NCI-H2081 (cell line): ENCODE measurements around the gene CCDC92.

ENCODE experiments used
- DNase-seq, 2 experiments: peaks; one replicate each; lab custom pipeline; 2025; lab: John Stamatoyannopoulos, UW

CCDC92 gene

GRCh38 chr12:123910057-123910456, 62.6 kb downstream of the CCDC92 start:
- no peak for DNase-seq

GRCh38 chr12:123908884-123909725, 63.5 kb downstream of the CCDC92 start:
- no peak for DNase-seq

GRCh38 chr12:123907726-123908476, 64.7 kb downstream of the CCDC92 start:
- no peak for DNase-seq

DNA sequence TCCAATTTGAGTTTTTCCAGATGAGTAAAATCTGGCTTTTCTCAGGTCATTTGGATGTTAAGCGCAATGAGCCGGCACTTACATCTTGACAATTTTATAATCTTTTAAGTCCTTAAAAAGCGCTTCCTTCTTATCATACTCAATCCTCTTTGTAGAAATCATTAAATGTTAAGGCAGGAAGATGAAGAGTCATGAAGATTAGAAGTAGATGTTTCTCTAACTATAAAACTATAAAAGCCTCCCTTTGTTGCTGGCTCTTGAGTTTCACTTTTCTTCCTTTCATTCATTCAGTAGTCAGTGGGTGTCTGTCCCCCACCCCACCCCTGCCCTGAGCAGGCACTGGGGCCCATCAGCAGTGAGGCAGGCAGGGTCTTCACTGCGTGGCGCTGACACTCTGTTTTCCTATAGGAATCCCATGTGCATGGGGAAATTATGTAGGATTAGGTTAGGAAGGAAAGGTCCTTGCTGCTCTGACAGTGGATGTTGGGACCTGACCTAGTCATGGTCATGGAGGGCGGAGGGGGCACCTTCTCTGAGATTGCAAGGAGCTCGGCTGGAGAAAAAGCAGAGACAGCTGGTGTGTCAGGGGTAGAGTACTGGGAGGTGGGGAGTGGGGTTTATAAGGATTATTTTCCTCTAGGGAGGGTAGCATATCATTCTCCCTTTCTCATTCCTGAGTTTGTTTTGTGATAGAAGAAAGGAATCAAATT, 65.8 kb downstream of the CCDC92 start:
- no peak for DNase-seq

GRCh38 chr12:123905319-123905925, 67.2 kb downstream of the CCDC92 start:
- DNase-seq: peak; percentile 21 to 45

DNA sequence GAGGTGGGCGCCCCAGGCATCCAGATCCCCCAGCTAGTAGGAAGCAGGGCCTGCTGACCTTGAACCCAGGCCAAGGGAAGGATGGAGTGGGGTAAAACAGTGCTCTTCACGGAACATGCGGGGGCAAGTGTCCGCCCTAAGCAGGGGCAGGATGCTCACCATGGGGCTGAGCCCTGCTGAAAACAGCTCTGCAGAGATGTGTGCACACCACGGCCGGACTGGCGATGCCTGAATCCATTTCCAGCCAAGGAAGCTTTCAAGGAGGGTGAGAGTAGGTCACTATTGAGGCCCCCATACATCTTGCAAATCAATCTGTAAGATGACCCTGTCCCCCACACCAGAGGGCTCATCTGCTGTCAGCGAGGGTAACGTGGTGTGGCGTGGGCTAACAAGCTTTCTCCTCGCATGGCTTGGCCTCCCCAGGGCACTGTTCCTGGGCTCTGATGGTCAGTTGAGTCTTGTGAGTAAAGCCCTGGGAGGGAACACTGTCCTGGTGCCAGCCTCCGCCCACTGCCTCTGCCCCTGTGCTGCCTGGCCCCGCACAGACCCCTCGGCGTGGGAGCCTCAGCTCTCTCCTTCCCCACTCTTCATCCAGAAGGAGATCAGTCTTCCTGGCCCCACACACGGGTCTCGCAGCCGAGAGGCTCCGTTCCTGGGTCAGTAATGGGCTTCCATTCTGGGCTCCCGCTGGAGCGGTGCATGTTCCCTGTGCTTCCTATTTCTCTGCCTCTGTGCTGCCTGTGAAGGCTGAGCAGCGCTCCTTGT, 69.1 kb downstream of the CCDC92 start:
- DNase-seq: no peak

DNA sequence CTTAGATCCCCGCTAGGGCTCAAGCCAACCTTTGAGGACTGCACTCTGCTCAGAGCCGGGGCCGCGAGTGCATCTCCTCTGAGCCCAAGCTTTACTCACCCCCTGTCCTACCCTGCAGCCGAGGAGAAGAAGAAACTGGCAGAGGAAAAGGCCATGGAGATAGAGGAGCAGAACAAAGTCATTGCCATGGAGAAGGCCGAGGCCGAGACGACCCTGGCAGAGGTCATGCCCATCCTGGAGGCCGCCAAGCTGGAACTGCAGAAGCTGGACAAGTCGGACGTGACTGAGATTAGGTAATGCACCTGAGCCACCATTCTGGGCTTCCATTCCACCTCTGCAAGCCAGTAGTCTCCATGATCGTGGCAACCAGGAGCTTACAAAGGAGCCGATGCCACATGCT, 69.8 kb downstream of the CCDC92 start:
- DNase-seq: no peak

GRCh38 chr12:123900871-123901376, 71.7 kb downstream of the CCDC92 start:
- DNase-seq: no peak

DNA sequence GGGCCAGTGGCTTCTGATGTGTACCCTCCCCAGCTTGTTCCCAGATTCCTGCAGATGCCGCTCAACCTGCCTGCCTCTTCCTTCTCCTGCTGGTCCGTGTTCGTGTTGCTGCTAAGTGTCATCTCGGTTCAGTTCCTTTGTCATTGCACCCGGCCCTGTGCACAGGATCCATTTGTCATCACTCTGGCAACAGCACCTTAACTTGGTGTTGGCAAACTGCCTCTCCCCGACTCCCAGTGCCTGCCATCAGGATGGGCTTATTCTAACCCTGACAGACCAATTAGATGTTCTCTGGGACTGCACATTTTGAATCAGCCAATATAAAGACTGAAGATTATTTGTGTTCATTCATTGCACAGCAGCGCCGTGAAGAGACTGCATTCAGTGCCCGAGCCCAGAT, 73.3 kb downstream of the CCDC92 start:
- DNase-seq: no peak

GRCh38 chr12:123898673-123899072, 74.0 kb downstream of the CCDC92 start:
- no peak for DNase-seq

- no peak for DNase-seq
These were observed 75.4 kb downstream of the CCDC92 start for GRCh38 chr12:123897221-123897620.

- no peak for DNase-seq
These were observed 75.9 kb downstream of the CCDC92 start for GRCh38 chr12:123896767-123897166.

GRCh38 chr12:123895451-123895850, 77.2 kb downstream of the CCDC92 start:
- peak; percentile 4 to 6 for DNase-seq

- DNase-seq: no peak
These were observed 77.7 kb downstream of the CCDC92 start for GRCh38 chr12:123894823-123895345.

DNA sequence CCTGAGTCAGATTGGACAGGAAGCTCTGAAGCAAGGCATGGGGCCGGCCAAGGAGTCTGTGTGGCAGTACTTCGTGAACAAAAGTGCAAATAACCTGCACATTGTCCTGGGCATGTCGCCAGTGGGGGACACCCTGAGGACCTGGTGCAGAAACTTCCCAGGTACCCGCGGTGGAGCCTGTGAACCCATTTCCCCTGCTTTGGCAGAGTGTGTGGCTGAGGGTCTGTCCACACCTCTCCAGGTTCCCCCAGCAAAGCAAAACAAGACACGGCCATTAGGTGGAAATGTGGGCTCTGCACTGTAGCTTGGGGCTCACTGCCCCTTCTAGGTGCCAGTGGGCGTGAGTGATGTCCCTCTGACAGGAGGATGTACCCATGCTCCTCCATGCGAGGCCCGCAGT, 79.4 kb downstream of the CCDC92 start:
- no peak for DNase-seq

- no peak for DNase-seq
These were observed 79.8 kb downstream of the CCDC92 start for GRCh38 chr12:123892853-123893252.

DNA sequence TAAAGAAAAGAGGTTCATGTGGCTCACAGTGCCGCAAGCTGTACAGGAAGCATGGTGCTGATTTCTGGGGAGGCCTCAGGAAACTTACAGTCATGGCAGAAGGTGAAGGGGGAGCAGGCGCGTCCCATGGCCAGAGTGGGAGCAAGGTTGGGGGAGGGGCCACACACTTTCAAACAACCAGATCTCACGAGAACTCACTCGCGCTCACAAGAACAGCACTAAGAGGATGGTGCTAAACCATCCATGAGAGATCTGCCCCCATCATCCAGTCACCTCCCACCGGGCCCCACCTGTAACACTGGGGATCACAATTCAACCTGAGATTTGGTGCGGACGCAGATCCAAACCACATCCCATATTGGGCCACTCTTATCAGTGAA, 80.5 kb downstream of the CCDC92 start:
- DNase-seq: no peak

- no peak for DNase-seq
These were observed 81.0 kb downstream of the CCDC92 start for GRCh38 chr12:123891516-123892179.

DNA sequence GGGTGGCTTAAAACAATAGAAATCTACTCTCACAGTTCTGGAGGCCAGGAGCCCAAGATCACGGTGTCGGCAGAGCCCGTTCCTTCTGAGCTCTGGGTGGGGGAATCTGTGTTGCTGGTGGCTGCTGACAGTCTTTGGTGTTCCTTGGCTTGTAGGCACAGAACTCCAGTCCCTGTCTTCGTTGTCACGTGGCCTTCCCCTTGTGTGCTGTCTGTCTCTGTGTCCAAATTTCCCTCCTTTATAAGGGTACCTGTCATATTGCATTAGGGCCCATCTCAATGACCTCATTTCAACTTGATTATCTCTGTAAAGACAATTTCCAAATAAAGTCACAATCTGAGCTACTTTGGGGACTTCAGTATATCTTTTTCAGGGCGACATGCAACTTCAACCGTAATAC, 81.6 kb downstream of the CCDC92 start:
- DNase-seq: no peak

DNA sequence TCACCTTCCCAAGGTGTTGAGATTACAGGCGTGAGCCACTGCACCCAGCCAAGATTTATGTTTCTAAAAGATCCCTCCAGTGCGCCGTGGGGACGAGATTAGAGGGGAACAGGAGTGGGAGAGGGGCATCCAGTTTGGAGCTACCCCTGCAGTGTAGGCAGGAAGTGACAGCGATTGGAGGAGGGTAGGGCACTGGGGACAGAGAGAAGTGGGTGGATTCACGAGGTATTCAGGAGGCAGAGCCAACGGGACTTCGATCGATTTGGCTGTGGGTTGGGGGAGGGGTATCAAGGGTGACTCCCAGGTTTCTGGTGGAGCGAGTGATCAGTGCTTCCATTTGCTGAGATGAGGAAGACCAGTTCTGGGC, 82.1 kb downstream of the CCDC92 start:
- DNase-seq: no peak
